VCaP (cell line): Measurements from ENCODE around the gene PDE8B.

ENCODE experiments used
- H3K27ac ChIP-seq: fragments of 450-650 bp; 2 replicates; pipeline ENCODE4 v1.5.1; 2017
- TF ChIP-seq, protein P1 (sequence below): fragments of 450-650 bp; conservative IDR thresholded peaks from 2 replicates; pipeline ENCODE4 v1.5.1; 2017; ENCODE audit warnings: mild to moderate bottlenecking, moderate library complexity

PDE8B gene

DNA sequence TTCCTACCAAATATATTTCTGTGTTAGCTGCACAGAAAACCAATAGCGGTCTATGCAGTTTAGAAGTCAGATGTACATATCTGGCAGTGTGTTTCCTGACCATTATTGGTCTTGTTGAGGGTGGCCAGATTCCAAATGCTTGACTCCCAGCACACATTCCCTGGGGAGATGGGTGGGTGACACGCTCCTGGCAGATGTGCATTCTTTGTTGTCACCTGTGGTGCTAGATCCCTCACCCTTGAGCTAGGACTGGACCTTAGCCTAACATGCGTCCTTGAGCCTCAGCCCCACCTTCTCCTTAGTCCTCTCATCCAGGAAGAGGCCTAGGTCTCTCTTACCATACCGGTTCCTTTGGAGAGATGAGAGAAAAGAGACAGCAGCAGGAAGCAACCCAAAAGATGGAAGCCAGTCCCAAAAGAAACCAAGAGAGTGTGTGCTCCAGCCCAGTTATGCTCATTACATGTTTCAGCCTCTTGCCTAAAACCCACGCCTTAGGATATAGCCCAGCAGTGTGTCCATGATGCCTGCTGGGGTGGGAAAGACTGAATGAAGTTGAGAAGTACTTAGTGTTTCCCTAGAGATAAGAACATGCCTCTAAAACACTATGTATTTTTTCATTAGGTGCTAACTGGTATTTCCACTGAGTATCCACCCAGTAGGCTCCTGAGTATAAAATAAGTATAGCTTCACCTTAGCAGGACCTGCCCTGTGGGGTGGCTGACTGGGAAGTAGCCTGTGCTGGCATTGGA lies 116.7 kb downstream of the PDE8B start:
- TF ChIP-seq, protein P1, sequence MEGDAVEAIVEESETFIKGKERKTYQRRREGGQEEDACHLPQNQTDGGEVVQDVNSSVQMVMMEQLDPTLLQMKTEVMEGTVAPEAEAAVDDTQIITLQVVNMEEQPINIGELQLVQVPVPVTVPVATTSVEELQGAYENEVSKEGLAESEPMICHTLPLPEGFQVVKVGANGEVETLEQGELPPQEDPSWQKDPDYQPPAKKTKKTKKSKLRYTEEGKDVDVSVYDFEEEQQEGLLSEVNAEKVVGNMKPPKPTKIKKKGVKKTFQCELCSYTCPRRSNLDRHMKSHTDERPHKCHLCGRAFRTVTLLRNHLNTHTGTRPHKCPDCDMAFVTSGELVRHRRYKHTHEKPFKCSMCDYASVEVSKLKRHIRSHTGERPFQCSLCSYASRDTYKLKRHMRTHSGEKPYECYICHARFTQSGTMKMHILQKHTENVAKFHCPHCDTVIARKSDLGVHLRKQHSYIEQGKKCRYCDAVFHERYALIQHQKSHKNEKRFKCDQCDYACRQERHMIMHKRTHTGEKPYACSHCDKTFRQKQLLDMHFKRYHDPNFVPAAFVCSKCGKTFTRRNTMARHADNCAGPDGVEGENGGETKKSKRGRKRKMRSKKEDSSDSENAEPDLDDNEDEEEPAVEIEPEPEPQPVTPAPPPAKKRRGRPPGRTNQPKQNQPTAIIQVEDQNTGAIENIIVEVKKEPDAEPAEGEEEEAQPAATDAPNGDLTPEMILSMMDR, result no peak
- H3K27ac ChIP-seq, result no peak overlapping the region

- H3K27ac ChIP-seq, result no peak overlapping the region
- TF ChIP-seq, protein P1, result no peak
Measured at GRCh38 chr5:77328930-77329647, 118.6 kb downstream of the PDE8B start.

DNA sequence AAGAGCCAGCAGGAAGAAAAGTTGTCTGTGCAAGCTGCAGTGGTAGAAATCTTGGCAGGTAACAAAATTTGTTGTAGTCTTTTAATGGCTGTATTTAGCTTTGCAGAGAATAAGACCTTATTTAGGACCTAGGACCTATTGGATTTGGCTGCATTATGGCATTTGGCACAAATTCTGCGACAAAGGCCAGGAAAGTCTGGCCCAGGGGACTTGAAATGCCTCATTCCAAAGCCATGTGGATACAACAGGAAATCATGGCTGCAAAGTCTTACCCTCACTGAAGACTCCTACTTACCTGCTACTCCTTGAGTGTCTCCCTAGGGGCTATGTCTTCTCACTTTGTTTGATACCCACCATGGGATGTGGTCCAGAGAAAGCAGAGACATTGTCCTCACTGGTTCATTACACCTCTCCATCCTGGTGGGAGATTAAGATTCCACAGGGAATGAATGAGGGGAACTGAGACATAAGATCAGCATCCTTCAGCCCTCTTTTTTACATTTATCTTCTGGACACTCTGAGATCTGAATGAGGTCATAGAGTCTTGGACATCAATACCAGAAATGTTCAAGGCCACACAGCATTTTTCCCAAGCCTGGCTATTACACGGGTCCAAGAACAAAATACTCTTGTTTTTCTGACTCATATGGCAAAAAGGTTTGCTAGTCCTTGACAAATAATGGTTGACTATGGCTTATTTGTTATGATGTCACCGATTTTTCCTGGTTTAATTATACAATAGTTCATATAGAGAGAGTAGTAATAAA lies 119.4 kb downstream of the PDE8B start:
- no peak overlapping the region for H3K27ac ChIP-seq
- TF ChIP-seq, protein P1, result no peak

- TF ChIP-seq, protein P1, result no peak
- H3K27ac ChIP-seq, result no peak overlapping the region
Measured at GRCh38 chr5:77333036-77333435, 122.6 kb downstream of the PDE8B start.

- H3K27ac ChIP-seq, result no peak overlapping the region
- TF ChIP-seq, protein P1, result no peak
Measured at GRCh38 chr5:77333451-77334123, 123.1 kb downstream of the PDE8B start.

DNA sequence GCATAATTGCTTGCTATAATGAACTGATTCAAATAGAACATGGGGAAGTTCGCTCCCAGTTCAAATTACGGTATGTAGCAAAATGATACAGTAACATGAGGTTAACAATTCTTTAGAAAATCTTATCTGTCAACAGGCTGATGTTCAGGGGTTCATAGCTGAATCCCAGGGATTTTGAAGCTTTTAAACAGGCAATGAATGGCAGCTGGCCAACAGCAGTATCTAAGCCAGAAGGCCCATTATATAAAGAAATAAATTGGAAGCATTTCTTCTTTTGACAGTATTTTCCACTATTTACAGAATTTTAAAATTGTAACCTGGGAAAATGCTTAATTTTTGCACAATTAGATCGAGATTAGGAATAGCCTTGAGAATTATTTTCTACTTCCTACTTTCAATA lies 126.8 kb downstream of the PDE8B start:
- TF ChIP-seq, protein P1, result no peak
- no peak overlapping the region for H3K27ac ChIP-seq
